ENCODE data around the gene LDAF1.

The LDAF1 gene

DNA sequence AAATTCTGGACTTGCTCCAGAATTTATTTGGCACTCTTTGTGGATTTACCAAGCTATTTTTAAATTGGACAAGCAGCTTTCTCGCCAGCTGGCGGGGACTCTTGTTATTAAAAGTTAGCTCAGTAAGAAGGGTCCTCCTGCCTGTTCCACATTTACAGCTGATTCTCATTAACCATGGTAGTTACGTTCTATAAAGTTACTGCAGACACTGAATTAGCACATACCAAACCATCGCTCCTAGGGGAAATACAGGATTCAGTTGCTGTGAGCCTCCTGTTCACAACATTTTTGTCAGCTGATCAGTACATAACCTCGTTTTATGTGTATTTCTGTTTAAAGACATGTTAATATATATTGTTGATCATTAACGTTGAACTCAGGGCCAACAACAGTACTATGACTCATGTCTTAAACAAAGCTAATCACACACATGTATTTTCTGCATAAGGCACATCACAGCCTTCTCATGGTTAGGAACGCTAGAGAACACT lies 4.2 kb downstream of the LDAF1 start:
- no peak for ATAC-seq
- TF ChIP-seq RARB (CRISPR knock-in tag; IDR thresholded peaks at IDR 0.05) (no peak), TCF4 (CRISPR knock-in tag; IDR thresholded peaks at IDR 0.05; ENCODE audit: borderline replicate concordance) (no peak), OSR1 (CRISPR knock-in tag; IDR thresholded peaks at IDR 0.05) (no peak), ISL1 (CRISPR knock-in tag; IDR thresholded peaks at IDR 0.05) (no peak), ZNF8 (CRISPR knock-in tag; IDR thresholded peaks at IDR 0.05) (no peak), ESRRG (CRISPR knock-in tag; IDR thresholded peaks at IDR 0.05) (no peak), TOX (CRISPR knock-in tag; IDR thresholded peaks at IDR 0.05; ENCODE audit: borderline replicate concordance) (no peak), ZNF70 (CRISPR knock-in tag; IDR thresholded peaks at IDR 0.05) (no peak), GLIS3 (CRISPR knock-in tag; IDR thresholded peaks at IDR 0.05) (no peak), ARNTL (CRISPR knock-in tag; IDR thresholded peaks at IDR 0.05; ENCODE audit: borderline replicate concordance, low read depth) (no peak), SNAI2 (CRISPR knock-in tag; IDR thresholded peaks at IDR 0.05) (no peak), ZFP30 (CRISPR knock-in tag; IDR thresholded peaks at IDR 0.05) (no peak)
- TF ChIP-seq, protein P1, sequence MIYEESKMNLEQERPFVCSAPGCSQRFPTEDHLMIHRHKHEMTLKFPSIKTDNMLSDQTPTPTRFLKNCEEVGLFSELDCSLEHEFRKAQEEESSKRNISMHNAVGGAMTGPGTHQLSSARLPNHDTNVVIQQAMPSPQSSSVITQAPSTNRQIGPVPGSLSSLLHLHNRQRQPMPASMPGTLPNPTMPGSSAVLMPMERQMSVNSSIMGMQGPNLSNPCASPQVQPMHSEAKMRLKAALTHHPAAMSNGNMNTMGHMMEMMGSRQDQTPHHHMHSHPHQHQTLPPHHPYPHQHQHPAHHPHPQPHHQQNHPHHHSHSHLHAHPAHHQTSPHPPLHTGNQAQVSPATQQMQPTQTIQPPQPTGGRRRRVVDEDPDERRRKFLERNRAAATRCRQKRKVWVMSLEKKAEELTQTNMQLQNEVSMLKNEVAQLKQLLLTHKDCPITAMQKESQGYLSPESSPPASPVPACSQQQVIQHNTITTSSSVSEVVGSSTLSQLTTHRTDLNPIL (CRISPR knock-in tag; IDR thresholded peaks at IDR 0.05; ENCODE audit: low read depth), result no peak
- TF ChIP-seq, protein P2, sequence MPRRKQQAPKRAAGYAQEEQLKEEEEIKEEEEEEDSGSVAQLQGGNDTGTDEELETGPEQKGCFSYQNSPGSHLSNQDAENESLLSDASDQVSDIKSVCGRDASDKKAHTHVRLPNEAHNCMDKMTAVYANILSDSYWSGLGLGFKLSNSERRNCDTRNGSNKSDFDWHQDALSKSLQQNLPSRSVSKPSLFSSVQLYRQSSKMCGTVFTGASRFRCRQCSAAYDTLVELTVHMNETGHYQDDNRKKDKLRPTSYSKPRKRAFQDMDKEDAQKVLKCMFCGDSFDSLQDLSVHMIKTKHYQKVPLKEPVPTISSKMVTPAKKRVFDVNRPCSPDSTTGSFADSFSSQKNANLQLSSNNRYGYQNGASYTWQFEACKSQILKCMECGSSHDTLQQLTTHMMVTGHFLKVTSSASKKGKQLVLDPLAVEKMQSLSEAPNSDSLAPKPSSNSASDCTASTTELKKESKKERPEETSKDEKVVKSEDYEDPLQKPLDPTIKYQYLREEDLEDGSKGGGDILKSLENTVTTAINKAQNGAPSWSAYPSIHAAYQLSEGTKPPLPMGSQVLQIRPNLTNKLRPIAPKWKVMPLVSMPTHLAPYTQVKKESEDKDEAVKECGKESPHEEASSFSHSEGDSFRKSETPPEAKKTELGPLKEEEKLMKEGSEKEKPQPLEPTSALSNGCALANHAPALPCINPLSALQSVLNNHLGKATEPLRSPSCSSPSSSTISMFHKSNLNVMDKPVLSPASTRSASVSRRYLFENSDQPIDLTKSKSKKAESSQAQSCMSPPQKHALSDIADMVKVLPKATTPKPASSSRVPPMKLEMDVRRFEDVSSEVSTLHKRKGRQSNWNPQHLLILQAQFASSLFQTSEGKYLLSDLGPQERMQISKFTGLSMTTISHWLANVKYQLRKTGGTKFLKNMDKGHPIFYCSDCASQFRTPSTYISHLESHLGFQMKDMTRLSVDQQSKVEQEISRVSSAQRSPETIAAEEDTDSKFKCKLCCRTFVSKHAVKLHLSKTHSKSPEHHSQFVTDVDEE (CRISPR knock-in tag; IDR thresholded peaks at IDR 0.05), result no peak
- TF ChIP-seq, protein P3, sequence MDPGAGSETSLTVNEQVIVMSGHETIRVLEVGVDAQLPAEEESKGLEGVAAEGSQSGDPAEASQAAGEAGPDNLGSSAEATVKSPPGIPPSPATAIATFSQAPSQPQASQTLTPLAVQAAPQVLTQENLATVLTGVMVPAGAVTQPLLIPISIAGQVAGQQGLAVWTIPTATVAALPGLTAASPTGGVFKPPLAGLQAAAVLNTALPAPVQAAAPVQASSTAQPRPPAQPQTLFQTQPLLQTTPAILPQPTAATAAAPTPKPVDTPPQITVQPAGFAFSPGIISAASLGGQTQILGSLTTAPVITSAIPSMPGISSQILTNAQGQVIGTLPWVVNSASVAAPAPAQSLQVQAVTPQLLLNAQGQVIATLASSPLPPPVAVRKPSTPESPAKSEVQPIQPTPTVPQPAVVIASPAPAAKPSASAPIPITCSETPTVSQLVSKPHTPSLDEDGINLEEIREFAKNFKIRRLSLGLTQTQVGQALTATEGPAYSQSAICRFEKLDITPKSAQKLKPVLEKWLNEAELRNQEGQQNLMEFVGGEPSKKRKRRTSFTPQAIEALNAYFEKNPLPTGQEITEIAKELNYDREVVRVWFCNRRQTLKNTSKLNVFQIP (CRISPR knock-in tag; IDR thresholded peaks at IDR 0.05; ENCODE audit: borderline replicate concordance, low read depth), result no peak
- TF ChIP-seq, protein P4, sequence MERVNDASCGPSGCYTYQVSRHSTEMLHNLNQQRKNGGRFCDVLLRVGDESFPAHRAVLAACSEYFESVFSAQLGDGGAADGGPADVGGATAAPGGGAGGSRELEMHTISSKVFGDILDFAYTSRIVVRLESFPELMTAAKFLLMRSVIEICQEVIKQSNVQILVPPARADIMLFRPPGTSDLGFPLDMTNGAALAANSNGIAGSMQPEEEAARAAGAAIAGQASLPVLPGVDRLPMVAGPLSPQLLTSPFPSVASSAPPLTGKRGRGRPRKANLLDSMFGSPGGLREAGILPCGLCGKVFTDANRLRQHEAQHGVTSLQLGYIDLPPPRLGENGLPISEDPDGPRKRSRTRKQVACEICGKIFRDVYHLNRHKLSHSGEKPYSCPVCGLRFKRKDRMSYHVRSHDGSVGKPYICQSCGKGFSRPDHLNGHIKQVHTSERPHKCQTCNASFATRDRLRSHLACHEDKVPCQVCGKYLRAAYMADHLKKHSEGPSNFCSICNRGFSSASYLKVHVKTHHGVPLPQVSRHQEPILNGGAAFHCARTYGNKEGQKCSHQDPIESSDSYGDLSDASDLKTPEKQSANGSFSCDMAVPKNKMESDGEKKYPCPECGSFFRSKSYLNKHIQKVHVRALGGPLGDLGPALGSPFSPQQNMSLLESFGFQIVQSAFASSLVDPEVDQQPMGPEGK (CRISPR knock-in tag; IDR thresholded peaks at IDR 0.05; ENCODE audit: borderline replicate concordance), result no peak

DNA sequence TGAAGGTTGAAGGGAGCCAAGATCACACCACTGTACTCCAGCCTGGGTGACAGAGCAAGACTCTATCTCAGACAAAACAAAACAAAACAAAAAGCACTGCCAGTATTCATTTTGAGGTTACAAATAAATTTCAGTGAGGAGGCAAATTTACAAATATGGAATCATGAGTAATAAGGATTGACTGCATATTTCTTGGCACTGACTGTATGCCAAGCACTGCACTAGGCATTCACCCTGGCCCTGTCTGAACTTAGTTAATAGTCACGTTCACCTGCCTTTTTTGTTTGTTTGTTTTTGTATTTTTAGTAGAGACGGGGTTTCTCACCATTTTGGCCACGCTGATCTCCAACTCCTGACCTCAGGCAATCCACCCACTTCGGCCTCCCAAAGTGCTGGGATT lies 5.1 kb downstream of the LDAF1 start:
- TF ChIP-seq, protein P5, sequence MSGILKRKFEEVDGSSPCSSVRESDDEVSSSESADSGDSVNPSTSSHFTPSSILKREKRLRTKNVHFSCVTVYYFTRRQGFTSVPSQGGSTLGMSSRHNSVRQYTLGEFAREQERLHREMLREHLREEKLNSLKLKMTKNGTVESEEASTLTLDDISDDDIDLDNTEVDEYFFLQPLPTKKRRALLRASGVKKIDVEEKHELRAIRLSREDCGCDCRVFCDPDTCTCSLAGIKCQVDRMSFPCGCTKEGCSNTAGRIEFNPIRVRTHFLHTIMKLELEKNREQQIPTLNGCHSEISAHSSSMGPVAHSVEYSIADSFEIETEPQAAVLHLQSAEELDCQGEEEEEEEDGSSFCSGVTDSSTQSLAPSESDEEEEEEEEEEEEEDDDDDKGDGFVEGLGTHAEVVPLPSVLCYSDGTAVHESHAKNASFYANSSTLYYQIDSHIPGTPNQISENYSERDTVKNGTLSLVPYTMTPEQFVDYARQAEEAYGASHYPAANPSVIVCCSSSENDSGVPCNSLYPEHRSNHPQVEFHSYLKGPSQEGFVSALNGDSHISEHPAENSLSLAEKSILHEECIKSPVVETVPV (CRISPR knock-in tag; IDR thresholded peaks at IDR 0.05), result no peak
- TF ChIP-seq CSDC2 (CRISPR knock-in tag; IDR thresholded peaks at IDR 0.05), result no peak
- TF ChIP-seq, protein P3 (CRISPR knock-in tag; IDR thresholded peaks at IDR 0.05; ENCODE audit: borderline replicate concordance, low read depth), result no peak
- no peak for TF ChIP-seq TOX (CRISPR knock-in tag; IDR thresholded peaks at IDR 0.05; ENCODE audit: borderline replicate concordance)
- no peak for TF ChIP-seq PPARA (CRISPR knock-in tag; IDR thresholded peaks at IDR 0.05; ENCODE audit: borderline replicate concordance)
- TF ChIP-seq ZNF8 (CRISPR knock-in tag; IDR thresholded peaks at IDR 0.05), result no peak
- TF ChIP-seq, protein P4 (CRISPR knock-in tag; IDR thresholded peaks at IDR 0.05; ENCODE audit: borderline replicate concordance), result no peak
- no peak for TF ChIP-seq TCF4 (CRISPR knock-in tag; IDR thresholded peaks at IDR 0.05; ENCODE audit: borderline replicate concordance)
- TF ChIP-seq ISL1 (CRISPR knock-in tag; IDR thresholded peaks at IDR 0.05), result no peak
- TF ChIP-seq ZNF565 (CRISPR knock-in tag; conservative IDR thresholded peaks at IDR 0.05; ENCODE audit: low read depth), result no peak
- ATAC-seq, result no peak
